GM19351 (cell line): ENCODE data around the gene ZNF672.
"Not testable (repeated sequence)": the region's sequence is repeated elsewhere in the genome, so short reads cannot be mapped to it uniquely, and the experiment has no call there.

ENCODE experiments used
- ATAC-seq: cut with Tn5 transposase; IDR thresholded peaks from one replicate; pipeline ENCODE4 v1.9.1; 2021; ENCODE audit warnings: mild to moderate bottlenecking, moderate library complexity; ENCODE audit not compliant: unreplicated experiment

Gene ZNF672

GRCh38 chr1:248884632-248885295 lies 46.7 kb downstream of the ZNF672 start:
- ATAC-seq, result no peak

DNA sequence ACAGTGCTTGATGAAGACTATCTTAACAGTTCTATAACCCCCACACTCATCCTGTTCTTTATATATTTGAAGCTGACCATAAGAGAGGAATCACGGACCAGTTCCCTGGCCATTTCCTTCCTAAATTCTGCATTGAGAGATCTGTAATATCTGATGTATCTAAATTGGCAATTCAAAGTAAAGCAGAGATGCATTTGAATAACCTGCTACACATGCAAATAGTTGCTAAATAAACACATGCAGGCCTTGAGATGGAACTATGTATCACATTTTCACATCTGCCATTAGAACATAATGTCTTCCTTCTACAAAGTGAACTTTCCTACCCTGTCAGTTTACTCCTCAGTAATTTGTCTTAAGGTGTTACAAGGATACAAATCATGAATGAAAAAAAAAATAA lies 47.6 kb downstream of the ZNF672 start:
- ATAC-seq, result no peak

DNA sequence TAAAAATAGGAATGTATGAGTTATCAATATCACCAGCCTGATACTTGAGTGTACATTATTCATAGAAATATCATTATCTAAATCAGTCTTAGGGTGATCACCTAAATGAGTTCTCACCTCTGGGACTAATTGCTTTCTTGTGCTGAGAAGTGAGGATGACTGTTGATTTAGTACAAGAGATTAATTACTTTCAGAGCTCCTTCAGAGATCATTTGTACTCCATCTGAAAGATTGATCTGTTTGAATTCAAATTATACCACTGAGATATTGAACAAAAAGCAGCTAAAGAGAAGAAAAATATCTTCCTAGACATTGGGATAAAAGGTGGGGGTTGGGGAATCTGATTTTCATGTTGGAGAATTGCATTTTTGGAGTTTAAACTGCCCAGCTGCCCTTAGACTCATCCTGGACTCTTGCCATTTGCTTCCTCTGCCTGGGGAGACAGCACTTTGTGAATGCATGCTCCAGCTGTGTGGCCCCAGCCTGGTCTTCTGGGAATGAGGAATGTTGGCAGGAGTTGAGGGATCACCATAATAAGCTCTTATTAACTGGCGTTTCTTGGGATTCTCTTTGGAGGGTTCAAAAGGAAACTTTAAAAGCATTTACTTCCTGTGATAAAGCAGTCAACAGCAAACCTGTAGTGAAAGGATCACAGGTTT lies 48.3 kb downstream of the ZNF672 start:
- no peak for ATAC-seq

DNA sequence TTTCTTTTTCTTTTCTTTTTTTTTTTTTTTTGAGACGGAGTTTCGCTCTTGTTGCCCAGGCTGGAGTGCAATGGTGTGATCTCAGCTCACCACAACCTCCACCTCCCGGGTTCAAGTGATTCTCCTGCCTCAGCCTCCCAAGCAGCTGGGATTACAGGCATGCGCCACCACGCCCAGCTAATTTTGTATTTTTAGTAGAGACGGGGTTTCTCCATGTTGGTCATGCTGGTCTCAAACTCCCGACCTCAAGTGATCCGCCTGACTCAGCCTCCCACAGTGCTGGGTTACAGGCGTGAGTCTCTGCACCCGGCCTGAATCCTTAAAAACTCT lies 51.9 kb downstream of the ZNF672 start:
- ATAC-seq, result not testable (repeated sequence)

DNA sequence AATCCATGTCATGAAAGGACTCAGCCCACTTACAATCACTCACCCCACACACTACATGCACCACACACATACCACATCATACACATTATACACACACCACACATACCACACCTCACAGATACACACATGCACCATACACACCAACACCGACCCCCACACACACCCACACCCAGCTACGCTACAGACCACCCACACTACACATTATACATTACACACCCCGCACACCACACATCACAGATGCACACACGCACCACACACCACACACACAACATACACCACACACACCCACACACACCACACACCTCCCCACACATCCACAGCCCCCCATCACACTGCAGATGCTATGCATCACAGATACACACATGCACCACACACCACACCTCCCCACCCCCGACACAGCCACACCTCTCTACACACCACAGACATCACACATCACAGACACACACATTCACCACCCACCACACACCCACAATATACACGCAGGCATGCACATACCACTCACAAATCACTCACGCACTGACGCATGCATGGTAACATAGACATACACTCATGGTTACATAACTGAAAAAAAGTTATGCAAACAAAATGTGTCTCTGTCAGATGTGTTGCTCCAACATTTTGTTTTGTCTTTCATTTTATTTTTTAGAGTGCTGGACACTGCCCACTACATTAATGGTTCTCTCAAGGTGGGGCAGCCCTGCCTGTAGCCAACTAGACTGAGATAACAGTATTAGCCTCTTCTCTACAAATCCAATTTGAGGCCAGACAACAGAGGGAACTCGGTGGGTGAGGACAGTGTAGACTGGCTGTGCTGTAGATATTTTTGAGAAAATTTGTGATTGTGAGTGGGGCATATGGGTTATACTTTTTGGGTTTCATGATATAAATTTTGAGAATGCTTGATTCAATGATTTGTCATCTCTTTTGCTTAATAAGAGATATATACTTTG lies 52.8 kb downstream of the ZNF672 start:
- no peak for ATAC-seq

DNA sequence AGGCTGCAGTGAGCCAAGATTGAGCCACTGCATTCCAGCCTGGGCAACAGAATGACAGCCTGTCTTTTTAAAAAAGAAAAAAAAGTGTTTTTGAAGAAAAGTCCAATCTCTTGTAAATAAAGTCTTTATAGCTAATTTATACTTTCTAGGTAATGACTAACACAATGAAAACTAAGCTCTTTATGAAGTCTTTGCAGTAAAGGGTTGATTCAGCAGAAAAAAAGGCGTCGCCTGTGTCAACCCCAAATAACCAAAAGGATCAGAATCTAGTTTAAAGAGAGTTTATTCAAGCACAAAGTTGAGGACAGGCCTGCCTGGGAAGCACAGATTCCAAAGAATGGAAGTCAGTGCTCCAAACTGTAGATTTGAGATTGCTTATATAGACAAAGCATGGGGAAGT lies 53.7 kb downstream of the ZNF672 start:
- ATAC-seq, result no peak

GRCh38 chr1:248892590-248892989 lies 54.6 kb downstream of the ZNF672 start:
- ATAC-seq, result no peak

DNA sequence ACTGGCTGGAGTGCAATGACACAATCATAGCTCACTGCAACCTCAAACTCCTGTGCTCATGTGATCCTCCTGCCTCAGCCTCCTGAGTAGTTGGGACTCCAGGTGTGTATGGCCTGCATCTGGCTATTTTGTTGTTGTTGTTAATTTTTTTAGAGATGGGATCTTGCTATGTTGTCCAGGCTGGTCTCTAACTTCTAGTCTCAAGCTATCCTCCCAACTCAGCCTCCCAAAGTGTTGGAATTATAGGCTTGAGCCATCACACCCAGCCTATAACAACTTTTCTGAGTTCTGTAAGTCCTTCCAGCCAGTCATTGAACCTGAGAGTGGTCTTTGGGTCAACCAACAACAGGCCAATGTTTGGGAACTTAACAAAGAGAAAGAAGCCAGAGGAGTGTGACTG lies 56.8 kb downstream of the ZNF672 start:
- ATAC-seq, result no peak

GRCh38 chr1:248897412-248898337 lies 59.7 kb downstream of the ZNF672 start:
- no peak for ATAC-seq
